HG02870 (cell line): ENCODE measurements around the gene SYTL3.

Experiments
- ATAC-seq: cut with Tn5 transposase; IDR thresholded peaks from one replicate; pipeline ENCODE4 v1.9.1; 2021; ENCODE audit warnings: mild to moderate bottlenecking, moderate library complexity; ENCODE audit not compliant: unreplicated experiment

Gene SYTL3

GRCh38 chr6:158769771-158770432 is 120.0 kb downstream of the SYTL3 start:
- ATAC-seq, result no peak

- ATAC-seq, result no peak
Observed at GRCh38 chr6:158770533-158771330, 120.9 kb downstream of the SYTL3 start.

DNA sequence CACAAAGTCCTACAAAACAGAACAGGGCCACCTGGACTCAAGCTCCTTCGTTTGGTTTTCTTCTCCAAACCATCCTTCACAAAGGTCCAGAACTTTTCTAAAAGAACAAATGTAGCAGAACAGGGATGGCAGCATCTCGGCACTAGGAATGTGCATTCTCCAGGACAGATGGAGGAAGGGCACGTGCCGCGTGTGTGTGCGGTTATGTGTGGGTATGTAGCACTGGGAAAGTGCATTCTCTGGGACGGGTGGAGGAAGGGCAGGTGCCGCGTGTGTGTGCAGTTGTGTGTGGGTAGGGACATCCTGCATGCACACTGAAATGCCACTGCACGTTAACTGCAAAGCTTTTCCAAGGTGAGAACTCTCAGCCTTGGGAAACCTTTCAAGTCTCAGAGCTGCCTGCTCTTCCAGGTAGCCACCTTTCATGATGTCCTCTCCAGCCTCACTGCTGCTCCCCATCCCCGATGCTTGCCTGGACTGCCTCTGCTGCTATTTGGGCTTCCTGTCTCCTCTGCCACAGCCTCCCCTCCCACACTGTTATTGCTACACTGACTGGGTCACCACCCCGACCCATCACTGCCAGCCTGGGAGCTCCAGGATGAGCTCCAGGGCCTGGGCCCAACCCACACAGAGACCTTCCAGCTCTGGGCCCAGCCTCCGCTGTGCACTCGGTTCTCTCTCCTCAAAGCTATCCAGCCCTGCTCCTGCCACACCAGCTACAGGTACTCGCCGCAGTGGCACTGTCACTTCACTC is 121.7 kb downstream of the SYTL3 start:
- no peak for ATAC-seq

- no peak for ATAC-seq
Observed at GRCh38 chr6:158772172-158772571, 122.3 kb downstream of the SYTL3 start.

- no peak for ATAC-seq
Observed at GRCh38 chr6:158772851-158773371, 123.1 kb downstream of the SYTL3 start.

DNA sequence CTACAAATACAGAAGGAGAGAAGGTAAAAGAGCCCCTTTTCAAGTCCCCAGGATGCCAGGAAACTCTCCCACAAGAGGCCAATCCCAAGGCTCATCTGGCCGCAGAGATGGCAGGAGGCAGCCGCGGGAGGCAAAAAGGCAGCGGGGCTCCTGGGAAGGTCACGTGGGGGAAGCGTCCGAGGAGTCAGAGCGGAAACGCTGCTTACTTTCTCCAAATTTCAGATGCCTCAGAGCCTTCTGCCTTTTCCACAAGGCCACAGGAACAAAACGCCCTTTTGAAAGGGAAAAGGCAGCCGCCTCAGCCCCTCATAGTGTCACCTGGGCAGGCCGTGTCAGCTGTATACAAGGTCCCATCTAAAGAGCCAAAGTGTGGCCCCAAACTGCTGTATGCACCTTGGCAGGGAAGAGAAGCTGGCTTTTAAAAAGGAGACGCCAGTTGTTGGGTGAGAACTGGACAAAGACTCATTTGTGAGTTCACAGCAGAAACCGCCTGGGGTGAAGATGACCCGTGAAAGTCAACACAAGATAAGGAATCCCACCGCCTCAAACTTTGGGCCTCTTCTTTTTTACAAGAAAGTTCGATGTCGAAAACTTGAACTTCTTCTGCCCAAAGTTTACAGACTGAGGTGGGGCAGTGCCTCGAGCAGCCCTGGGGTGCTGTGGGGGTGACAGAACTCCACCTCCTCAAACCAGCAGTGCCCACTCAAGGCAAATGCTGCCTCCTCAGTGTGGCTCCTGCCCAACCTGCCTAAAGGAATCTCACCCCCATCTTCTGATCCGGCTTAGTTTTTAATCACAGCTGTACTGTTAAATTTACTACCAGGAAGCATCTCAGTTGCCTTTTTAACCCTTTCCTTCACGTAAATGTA is 124.0 kb downstream of the SYTL3 start:
- ATAC-seq, result no peak

DNA sequence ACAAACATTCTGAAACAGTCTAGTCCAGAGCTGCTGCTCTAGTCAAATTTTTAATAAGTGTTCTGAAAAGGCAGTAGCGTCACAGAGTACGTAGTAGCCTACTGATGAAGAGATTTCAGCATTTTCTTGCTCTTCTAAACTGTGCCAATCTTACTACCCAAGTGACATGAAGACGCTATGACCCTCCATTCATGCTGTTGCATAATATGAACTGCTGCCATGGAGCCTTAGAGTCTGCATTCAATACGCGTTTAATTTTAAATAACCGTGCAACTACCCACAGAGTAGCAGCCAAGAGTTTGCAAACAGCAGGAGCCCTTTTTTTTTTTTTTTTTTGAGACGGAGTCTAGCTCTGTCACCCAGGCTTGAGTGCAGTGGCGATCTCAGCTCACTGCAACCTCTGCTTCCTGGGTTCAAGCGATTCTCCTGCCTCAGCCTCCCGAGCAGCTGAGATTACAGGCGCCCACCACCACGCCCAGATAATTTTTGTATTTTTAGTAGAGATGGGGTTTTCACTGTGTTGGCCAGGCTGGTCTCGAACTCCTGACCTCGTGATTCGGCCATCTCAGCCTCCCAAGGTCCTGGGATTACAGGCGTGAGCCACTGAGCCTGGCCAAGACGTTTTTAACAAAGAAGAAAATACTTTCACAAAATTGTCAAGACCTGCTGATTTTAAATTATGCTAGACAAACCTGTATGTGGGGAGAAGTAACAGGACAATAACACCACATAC is 125.0 kb downstream of the SYTL3 start:
- ATAC-seq, result no peak

GRCh38 chr6:158775832-158776231 is 126.0 kb downstream of the SYTL3 start:
- no peak for ATAC-seq

DNA sequence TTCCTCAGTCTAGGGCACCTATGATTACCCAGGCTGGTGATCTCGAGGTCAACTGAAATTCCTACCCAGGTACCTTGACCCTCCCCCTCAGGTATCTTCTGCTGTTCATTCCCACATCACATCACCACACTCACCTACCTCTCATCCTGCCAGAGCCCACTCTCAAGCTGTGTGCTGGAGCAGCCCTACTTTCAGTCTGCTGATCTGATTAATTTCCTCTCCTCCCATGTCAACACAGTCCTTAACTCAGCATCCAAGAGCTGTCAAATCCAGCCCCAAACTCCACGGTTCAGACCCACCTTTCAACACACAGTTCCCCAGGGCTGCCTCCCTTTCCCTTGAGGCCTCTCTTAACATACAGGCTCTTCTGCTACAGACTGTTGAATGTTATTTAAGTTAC is 126.9 kb downstream of the SYTL3 start:
- ATAC-seq, result no peak

DNA sequence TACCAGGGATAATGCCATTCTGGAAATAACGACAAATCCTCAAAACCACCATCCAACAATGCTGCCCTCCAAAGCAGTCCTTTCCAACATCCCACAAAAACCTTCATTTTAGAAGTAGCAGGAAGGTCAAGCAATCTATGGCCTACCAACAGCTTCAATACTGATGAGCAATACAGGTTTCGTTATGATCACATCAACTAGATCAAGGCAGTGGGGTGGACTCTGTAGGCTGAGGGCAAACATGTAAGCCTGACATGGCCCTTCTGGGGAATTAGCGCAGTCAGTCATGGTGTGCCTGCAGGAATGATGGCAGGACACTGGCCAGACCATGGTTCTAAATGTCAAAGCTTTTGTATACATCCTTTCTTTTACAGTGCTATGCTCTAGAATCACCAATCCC is 127.7 kb downstream of the SYTL3 start:
- ATAC-seq, result no peak

DNA sequence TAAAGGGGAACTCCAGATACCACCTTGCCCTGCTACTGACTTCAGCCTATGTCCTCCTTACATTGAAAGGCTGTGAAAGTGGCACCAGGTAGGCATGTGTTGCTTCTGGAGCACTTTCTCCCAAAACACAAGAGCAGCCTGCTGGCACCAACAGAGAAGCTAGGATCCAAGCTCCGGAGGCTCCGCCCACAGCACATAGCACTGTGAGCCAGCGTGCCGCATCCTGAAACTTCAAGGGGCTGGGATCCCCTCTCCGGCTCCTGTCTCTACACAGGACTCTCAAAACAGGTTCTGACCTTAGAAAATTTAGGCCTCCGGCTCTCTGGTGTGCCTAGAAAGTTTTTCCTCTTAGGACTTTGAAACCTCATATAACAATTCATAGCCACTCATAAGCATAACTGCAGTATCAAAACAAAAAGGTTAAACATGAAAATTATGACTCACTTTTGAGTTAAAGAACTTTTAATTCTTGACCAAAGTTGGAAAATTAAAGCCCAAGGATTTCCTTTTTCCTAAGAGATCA is 128.2 kb downstream of the SYTL3 start:
- no peak for ATAC-seq

GRCh38 chr6:158780246-158780884 is 130.5 kb downstream of the SYTL3 start:
- ATAC-seq, result no peak

DNA sequence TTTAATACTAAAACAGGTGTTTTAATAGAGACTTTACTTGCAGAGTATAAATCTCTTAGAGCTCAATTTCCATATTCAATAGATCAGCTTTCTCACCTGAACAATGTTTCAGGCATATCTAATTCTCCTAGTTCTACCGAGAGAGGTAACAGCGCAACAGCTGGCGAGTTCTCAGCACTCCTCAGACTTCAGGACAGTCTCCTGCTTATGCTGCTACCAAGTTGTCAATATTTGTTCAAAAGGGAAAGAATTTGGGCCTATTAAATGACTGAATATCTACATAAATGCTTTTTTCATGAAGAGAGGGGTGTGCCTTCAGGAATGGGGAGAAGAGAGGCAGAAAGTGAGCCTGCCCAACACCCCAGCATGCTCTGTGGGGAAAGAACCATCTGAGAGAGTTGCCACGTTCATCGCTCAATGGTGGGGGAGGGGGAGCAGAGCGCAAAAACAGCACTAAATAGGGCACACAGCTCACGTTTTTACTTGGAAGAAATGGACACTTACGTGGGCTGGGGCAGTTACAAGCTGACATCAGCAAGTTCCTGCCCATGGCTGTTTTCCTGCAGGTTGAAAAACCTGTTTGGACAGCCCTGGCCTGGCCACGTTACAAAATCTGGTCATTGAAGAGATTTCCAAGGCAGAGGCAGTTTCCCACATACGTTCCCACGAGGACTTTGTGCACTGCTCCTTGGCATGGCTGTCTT is 131.3 kb downstream of the SYTL3 start:
- ATAC-seq, result no peak

GRCh38 chr6:158781692-158782373 is 132.0 kb downstream of the SYTL3 start:
- no peak for ATAC-seq

DNA sequence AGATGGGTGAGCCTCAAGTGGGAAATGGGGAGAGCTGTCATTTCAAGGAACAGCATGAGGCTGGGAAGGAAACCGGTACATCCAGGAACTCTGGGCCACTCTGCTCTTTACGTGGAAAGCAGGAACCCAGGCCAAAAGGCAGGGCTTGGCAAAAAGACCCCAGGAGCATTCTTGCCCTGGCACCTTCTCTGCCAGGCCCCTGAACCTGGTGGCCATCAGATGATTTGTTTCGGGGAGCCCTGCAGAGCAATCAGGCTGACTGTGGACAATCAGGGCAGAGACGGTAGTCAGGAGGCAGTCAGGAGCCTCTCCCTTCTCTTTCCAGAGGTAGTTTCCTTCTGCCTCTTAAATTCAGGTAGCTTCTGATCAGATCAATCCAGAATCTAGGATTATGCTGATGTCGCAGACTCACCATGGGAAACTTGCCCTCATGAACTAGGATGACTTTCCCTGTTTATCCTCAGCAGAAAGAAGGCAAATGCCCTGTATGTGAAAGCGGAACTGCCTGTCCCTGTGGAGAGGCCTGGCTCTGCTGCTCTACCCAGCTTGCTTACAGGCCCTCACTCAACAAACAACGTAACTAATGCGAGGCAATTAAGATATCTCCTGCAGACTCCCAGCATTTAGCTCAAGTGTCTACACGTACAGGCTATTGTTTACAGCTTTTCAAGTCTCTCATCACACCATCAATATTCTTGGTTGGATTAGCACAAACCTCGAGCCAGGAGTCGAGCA is 132.7 kb downstream of the SYTL3 start:
- ATAC-seq, result no peak

- no peak for ATAC-seq
Observed at GRCh38 chr6:158783167-158783450, 133.3 kb downstream of the SYTL3 start.

- no peak for ATAC-seq
Observed at GRCh38 chr6:158783851-158784250, 134.0 kb downstream of the SYTL3 start.

DNA sequence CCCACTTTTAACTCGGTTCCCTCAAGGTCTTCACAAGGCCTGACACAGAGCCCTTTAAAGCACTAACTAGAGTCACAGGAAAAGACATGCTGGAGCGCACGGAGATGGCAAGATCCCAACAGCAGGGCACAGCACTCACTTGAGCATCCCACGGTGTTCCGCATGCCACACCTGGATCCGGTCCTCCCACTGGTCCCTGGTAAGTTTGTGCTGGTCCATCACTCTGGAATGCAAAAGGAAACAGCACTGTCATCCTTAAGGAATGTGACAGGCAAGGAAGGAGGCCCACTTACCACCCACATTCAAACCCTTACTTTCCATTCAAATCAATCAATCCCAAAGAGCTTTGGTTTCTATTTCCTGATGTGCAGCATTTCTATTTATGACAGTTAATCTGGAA is 134.7 kb downstream of the SYTL3 start:
- no peak for ATAC-seq
